KOPT-K1 (cell line): ENCODE results near the gene TMEM187.
A peak's percentile ranks its signal among the peaks of the same experiment; 100 is the strongest.

Experiments
- H3K27ac ChIP-seq: fragments of 200-600 bp; sonication (generic); 2 replicates; pipeline ENCODE4 v1.5.1; 2016; ENCODE audit warnings: antibody characterized with exemption, mild to moderate bottlenecking, low read depth, low read length; ENCODE audit not compliant: poor library complexity, severe bottlenecking
- H3K36me3 ChIP-seq: fragments of 200-600 bp; sonication (generic); 2 replicates; pipeline ENCODE4 v1.5.1; 2017; ENCODE audit warnings: antibody characterized with exemption, mild to moderate bottlenecking, low read length, moderate library complexity; ENCODE audit not compliant: insufficient read depth
- H3K9me3 ChIP-seq: fragments of 200-600 bp; sonication (generic); 2 replicates; pipeline ENCODE4 v1.5.1; 2017; ENCODE audit warnings: antibody characterized with exemption, low read length, mild to moderate bottlenecking; ENCODE audit not compliant: insufficient read depth, poor library complexity, severe bottlenecking

Gene TMEM187

GRCh38 chrX:153972368-153973126, at the start of gene TMEM187:
TSS of gene TMEM187 (plus strand) at chrX:153972754. CDS start at chrX:153982063, 9,309 bp downstream.
- Histone ChIP-seq H3K9me3 (no peaks in the 10 kb centered on the region), H3K36me3 (peaks cover 16% of the 10 kb centered on the region; the same call in 1 of the 2 replicates), H3K27ac (peak within 1 kb of the TSS; percentile 100)

- no peaks in the 10 kb centered on the region for H3K9me3 ChIP-seq
- H3K36me3 ChIP-seq, result peaks cover 35% of the 10 kb centered on the region
- H3K27ac ChIP-seq, result peak overlapping the region; percentile 100
These were observed 49.4 kb upstream of the TMEM187 start for GRCh38 chrX:153922932-153923857.

- Histone ChIP-seq H3K9me3 (no peaks in the 10 kb centered on the region), H3K36me3 (peaks cover 26% of the 10 kb centered on the region), H3K27ac (peak overlapping the region; percentile 100)
These were observed 48.2 kb upstream of the TMEM187 start for GRCh38 chrX:153924149-153924861.

GRCh38 chrX:153925387-153925738, 47.2 kb upstream of the TMEM187 start:
- Histone ChIP-seq H3K9me3 (no peaks in the 10 kb centered on the region), H3K36me3 (peaks cover 26% of the 10 kb centered on the region), H3K27ac (peak overlapping the region; percentile 100)

- Histone ChIP-seq H3K27ac (peak within 1 kb of the TSS; percentile 100), H3K36me3 (peaks cover 24% of the 10 kb centered on the region), H3K9me3 (no peaks in the 10 kb centered on the region)
These were observed 46.6 kb upstream of the TMEM187 start, which contains the start of gene ARHGAP4 for GRCh38 chrX:153925739-153926551. TSS of gene ARHGAP4 (minus strand) at chrX:153926264. CDS start at chrX:153926202, 62 bp downstream.

GRCh38 chrX:153926552-153926857, 46.0 kb upstream of the TMEM187 start:
- Histone ChIP-seq H3K9me3 (no peaks in the 10 kb centered on the region), H3K27ac (peak overlapping the region; percentile 100), H3K36me3 (peaks cover 24% of the 10 kb centered on the region)

GRCh38 chrX:153926858-153927671, 45.5 kb upstream of the TMEM187 start:
- Histone ChIP-seq H3K9me3 (no peaks in the 10 kb centered on the region), H3K36me3 (peaks cover 27% of the 10 kb centered on the region), H3K27ac (peak overlapping the region; percentile 100)

GRCh38 chrX:153927672-153927921, 45.0 kb upstream of the TMEM187 start:
- Histone ChIP-seq H3K9me3 (no peaks in the 10 kb centered on the region), H3K27ac (peak overlapping the region; percentile 100), H3K36me3 (peaks cover 32% of the 10 kb centered on the region)

- H3K36me3 ChIP-seq, result peaks cover 38% of the 10 kb centered on the region
- peak overlapping the region; percentile 100 for H3K27ac ChIP-seq
- H3K9me3 ChIP-seq, result no peaks in the 10 kb centered on the region
These were observed 44.4 kb upstream of the TMEM187 start for GRCh38 chrX:153927922-153928760.

GRCh38 chrX:153928846-153929245, 43.7 kb upstream of the TMEM187 start:
- Histone ChIP-seq H3K9me3 (no peaks in the 10 kb centered on the region), H3K36me3 (peaks cover 40% of the 10 kb centered on the region), H3K27ac (peak overlapping the region; percentile 84)

- Histone ChIP-seq H3K9me3 (no peaks in the 10 kb centered on the region), H3K27ac (peak overlapping the region; percentile 84), H3K36me3 (peaks cover 40% of the 10 kb centered on the region)
These were observed 43.0 kb upstream of the TMEM187 start for GRCh38 chrX:153929576-153929975.

- Histone ChIP-seq H3K36me3 (peaks cover 40% of the 10 kb centered on the region), H3K27ac (peak overlapping the region; percentile 84), H3K9me3 (no peaks in the 10 kb centered on the region)
These were observed 42.3 kb upstream of the TMEM187 start for GRCh38 chrX:153930011-153930910.
